Tibial artery (tissue), 4 donors: ENCODE results near the gene CBR4.
A peak's percentile ranks its signal among the peaks of the same experiment; 100 is the strongest.

Source experiments
- DNase-seq, 2 donors: peaks; one replicate each; pipeline ENCODE4 v3.0.0-alpha.2; 2019
- H3K27ac ChIP-seq, 2 donors: fragments of 200-600 bp; sonication (generic) in 1 of 2; 1 replicate in 1 of 2; 2 replicates in 1 of 2; pipeline ENCODE4 v1.5.1; 2018 to 2019; ENCODE audit warnings: mild to moderate bottlenecking in 1 of 2
- H3K27me3 ChIP-seq, 2 donors: fragments of 200-600 bp; sonication (generic) in 1 of 2; one replicate each; pipeline versions ENCODE4 v1.5.1 to v1.6.0; 2016 to 2019
- H3K36me3 ChIP-seq, 3 donors: fragments of 200-600 bp; sonication (generic) in 2 of 3; one replicate each; pipeline ENCODE4 v1.5.1; 2016 to 2019; ENCODE audit warnings: mild to moderate bottlenecking in 2 of 3
- H3K4me1 ChIP-seq, 4 donors: fragments of 200-600 bp; sonication (generic) in 2 of 4; 1 replicate in 3 of 4; 2 replicates in 1 of 4; pipeline ENCODE4 v1.5.1; 2016 to 2019
- H3K4me3 ChIP-seq, 2 donors: fragments of 200-600 bp; sonication (generic) in 1 of 2; 1 replicate in 1 of 2; 2 replicates in 1 of 2; pipeline ENCODE4 v1.5.1; 2018 to 2019; ENCODE audit warnings: mild to moderate bottlenecking in 2 of 2
- H3K9me3 ChIP-seq, 3 donors: fragments of 200-600 bp; sonication (generic) in 1 of 3; one replicate each; pipeline ENCODE4 v1.5.1; 2016 to 2019
- intact Hi-C: fragments of 100-400 bp; cut with DNase I; formaldehyde crosslinking; loops from one replicate; pipeline ENCODE4 v1.15.0; 2023; ENCODE audit warnings: low total_unique reads
- TF ChIP-seq, protein P1 (sequence below), 2 experiments: fragments of 200-600 bp in 1 of 2; fragments of 450-650 bp in 1 of 2; IDR thresholded peaks; one replicate each; pipeline ENCODE4 v1.5.1; 2017 to 2019; ENCODE audit warnings: antibody characterized with exemption in 2 of 2, mild to moderate bottlenecking in 1 of 2, moderate library complexity in 1 of 2

Gene CBR4

DNA sequence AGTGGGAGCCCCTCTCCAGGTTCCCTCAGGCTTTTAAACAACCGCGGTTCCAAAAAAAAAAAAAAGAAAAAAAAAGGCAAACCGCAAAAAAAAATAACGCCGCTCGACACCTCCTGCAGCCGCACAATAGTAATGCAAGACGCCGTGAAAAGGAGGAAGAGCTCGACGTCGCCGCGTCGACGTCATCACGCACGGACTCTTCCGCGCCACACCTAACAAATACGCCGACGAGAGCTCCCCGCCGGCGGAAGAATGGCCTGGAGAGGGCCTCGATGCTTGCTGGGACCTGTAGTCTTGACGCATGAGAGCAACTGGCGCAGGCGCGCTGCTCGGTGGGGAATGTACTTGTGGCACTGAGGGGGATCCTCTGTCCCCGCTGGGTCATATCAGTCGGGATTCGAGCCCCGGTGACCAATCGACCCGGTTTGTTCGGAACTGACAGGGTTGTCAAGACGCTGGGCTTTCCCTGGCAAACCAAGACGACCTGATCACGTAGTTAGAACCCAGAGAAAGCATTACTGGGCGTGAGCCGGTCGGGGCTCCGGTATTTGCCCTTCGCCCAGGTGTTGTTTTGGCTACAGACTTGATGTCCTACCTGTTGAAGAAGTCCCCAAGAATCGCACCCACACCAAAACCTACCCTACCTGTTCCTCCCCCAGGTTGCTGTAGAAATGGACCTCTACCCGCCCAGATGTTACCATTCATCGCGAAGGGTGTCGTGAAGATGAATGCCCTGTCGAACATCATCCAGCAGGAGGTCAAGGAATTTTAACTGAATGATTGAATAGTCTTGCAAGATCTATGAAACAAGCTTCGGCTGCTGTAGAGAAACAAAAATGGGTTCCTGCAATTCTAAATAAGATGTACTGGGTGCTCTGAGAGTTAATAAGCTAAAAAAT lies at the start of gene CBR4:
Gene CBR4 (minus strand): TSS at position 131 of the 899 bp plus-strand sequence. CDS start 166 bp downstream, outside the sequence.
- Histone ChIP-seq H3K36me3 (no peaks in the 10 kb centered on the region), H3K4me3 (peak within 1 kb of the TSS; percentile 63 to 85), H3K27me3 (no peaks in the 10 kb centered on the region), H3K9me3 (no peaks in the 10 kb centered on the region), H3K4me1 (peaks cover 0 to 29% (median 10%) of the 10 kb centered on the region in 4 donors), H3K27ac (peak within 1 kb of the TSS; percentile 80 to 89)
- intact Hi-C loops = loop anchor here (2.0 to 10.0 kb wide), 3 partner anchors 262 to 474 kb away; no protein-coding TSS in a partner anchor
- TF ChIP-seq, protein P1, sequence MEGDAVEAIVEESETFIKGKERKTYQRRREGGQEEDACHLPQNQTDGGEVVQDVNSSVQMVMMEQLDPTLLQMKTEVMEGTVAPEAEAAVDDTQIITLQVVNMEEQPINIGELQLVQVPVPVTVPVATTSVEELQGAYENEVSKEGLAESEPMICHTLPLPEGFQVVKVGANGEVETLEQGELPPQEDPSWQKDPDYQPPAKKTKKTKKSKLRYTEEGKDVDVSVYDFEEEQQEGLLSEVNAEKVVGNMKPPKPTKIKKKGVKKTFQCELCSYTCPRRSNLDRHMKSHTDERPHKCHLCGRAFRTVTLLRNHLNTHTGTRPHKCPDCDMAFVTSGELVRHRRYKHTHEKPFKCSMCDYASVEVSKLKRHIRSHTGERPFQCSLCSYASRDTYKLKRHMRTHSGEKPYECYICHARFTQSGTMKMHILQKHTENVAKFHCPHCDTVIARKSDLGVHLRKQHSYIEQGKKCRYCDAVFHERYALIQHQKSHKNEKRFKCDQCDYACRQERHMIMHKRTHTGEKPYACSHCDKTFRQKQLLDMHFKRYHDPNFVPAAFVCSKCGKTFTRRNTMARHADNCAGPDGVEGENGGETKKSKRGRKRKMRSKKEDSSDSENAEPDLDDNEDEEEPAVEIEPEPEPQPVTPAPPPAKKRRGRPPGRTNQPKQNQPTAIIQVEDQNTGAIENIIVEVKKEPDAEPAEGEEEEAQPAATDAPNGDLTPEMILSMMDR (IDR thresholded peaks at IDR 0.05) = peak; percentile 26 to 28
- peak; percentile 99 for DNase-seq

DNA sequence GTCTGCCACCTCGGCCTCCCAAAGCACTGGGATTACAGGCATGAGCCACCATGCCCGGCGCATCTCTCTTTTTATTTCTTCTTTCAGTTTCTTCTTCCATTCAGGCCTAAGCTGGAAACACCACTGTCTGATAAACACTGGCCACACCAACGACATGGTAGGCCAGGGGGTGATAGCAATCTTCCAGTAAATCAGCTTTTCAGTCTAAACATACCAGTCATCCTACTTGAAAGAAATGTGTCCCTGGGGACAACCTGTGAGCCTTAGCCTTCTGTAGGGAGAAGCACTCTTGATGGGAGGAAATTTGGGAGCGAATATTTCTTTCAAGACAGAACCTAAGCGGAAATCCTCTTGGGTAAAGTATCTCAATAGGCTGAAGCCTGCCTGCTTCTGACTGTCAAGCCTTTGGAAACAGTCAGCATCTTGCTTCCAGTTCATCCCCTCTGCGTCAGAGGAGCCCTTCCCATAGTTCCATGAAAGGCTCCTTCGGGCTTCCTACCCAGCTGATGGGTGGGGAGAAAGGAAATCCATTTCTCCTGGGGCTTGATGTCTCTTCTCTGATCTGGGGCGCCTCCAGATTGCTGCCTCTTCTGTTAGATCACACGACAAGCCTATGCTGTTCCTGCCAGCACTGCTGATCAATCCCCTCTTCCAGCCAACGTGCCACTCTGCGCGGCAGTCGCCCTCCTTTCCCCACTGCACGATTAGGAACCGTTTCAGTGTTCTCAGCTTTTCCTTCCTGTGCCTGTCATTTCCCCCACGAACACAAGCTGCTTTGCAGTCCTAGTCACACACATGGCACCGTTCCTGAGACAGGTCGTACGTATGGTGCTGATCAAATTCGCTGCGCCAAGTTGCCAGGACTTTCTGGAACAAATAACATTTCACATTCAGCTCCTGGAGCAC lies 49.5 kb upstream of the CBR4 start:
- DNase-seq = peak; percentile 62 to 72

DNA sequence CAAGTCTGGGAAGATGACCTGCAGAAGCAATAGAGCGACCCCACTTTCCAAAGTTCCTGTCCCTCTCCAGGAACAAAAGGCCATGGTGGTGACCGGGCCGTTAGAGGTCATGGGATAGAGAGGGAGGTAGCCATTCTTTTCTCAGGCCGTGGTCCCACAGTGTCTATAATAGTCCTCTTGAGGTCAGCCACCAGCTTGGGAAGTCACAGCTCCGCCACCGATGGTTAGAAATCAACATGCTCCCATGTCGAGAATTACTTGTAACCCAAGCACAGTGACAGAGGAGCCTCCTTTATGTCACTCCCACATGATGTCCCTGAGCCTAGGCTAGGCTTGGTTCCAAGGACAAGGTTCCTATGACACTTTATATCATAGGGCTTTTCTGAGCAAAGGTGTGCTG lies 48.3 kb upstream of the CBR4 start:
- Histone ChIP-seq H3K27me3 (no peaks in the 10 kb centered on the region), H3K27ac (no peak overlapping the region), H3K36me3 (no peaks in the 10 kb centered on the region), H3K4me3 (no peak overlapping the region), H3K4me1 (peaks cover 0 to 31% (median 18%) of the 10 kb centered on the region in 4 donors), H3K9me3 (no peaks in the 10 kb centered on the region)
- intact Hi-C loops = no loop called here
- TF ChIP-seq, protein P1 (IDR thresholded peaks at IDR 0.05) = no peak
- DNase-seq = no peak

More for the DNA sequence above, 49.5 kb upstream of the CBR4 start:
- TF ChIP-seq, protein P1 (IDR thresholded peaks at IDR 0.05) = no peak
- Histone ChIP-seq H3K36me3 (no peaks in the 10 kb centered on the region), H3K9me3 (no peaks in the 10 kb centered on the region), H3K27ac (peak overlapping the region; percentile 49 to 63), H3K27me3 (no peaks in the 10 kb centered on the region), H3K4me1 (peaks cover 0 to 31% (median 18%) of the 10 kb centered on the region in 4 donors), H3K4me3 (no peak overlapping the region)
- intact Hi-C loops = no loop called here

DNA sequence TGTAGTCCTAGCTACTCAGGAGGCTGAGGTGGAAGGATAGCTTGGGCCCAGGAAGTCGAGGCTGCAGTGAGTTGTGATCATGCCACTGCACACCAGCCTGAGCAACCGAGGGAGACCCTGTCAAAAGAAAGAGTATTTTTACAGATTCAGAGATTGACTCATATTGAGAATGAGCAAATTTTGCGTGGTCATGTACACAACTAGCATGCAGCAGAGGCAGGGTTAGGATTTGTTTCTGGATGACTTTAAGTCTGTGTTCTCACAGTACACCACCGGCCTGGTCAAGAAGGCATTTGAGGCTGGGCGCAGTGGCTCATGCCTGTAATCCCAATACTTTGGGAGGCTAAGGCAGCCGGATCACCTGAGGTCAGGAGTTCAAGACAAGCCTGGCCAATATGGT lies 44.8 kb upstream of the CBR4 start:
- no peaks in the 10 kb centered on the region for H3K36me3 ChIP-seq
- no peak overlapping the region for H3K4me3 ChIP-seq
- H3K9me3 ChIP-seq = no peaks in the 10 kb centered on the region
- TF ChIP-seq, protein P1 (IDR thresholded peaks at IDR 0.05) = no peak
- DNase-seq = no peak
- no peak overlapping the region for H3K27ac ChIP-seq
- intact Hi-C loops = no loop called here
- peaks cover 0 to 6% (median 0%) of the 10 kb centered on the region in 4 donors for H3K4me1 ChIP-seq
- H3K27me3 ChIP-seq = no peaks in the 10 kb centered on the region

DNA sequence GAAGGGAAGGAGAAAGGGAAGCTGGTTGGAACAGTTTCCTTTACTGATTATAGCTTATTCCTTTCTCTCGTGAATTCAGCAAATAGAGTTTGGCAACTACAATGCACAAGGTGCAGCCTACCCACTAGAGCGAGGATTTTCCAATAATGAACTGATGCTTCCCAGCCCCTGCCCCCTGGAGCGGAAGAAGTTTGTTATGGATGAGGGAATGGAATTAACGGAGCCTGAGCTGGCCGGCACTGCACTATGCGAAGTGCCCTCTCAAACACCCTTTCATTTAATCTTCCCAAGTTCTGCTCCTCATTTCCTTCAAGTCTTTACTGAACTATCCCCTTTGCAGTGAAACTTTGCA lies 42.5 kb upstream of the CBR4 start:
- Histone ChIP-seq H3K27ac (no peak overlapping the region), H3K27me3 (no peaks in the 10 kb centered on the region), H3K4me1 (no peaks in the 10 kb centered on the region), H3K36me3 (no peaks in the 10 kb centered on the region), H3K9me3 (no peaks in the 10 kb centered on the region), H3K4me3 (no peak overlapping the region)
- TF ChIP-seq, protein P1 (IDR thresholded peaks at IDR 0.05) = no peak
- no peak for DNase-seq
- intact Hi-C loops = no loop called here
